ENCODE measurements around the gene RGS13. TPM values are rescaled to one million over a fixed set of nuclear protein-coding genes. Genes with fewer than 3 reads are reported as not detected.

The RGS13 gene
- total RNA-seq, 2 experiments from 2014 or later = 80.4 to 214 TPM

DNA sequence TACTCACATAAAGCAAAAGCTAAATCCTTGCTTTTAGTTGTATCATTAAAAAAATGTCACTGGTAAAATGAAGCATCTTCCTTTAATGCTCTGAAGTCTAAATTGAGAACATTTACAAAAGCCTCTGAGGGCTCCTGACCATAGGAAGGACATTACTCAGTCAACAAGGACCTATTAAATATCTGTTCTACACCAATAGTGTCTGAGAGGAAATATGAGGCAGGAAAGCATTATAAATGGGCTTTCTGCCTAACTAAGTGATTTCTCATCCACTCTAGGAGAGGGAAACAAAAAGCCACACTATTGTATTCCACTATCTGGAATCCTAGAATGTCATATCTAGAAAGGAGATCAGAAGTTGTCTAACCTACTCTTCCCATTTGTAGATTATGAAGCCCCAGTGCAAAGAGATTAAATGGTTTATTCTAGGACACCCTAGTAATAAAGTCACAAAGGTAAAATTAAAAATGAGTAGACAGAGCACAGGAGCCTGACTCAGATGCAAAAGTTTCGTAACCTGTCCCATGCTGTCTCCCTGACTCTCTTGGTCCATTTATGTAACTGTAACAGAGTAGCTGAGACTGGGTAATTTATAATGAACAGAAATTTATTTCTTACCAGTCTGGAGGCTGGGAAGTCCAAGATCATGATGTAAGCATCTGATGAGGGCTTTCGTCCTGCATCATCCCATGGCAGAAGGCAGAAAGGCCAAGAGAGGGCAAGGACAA is 42.8 kb upstream of the RGS13 start:
- no peak overlapping the region for H3K4me3 ChIP-seq (ENCODE audit: low read depth, low read length, poor library complexity, severe bottlenecking)
- H3K27ac ChIP-seq (ENCODE audit: low read depth, low read length, poor library complexity, severe bottlenecking) = no peak overlapping the region
- no peaks in the 10 kb centered on the region for H3K9me3 ChIP-seq (ENCODE audit: low read length)
- no TSS peak for BruUV-seq (replicated peaks)
- no peaks in the 10 kb centered on the region for H3K9me2 ChIP-seq (ENCODE audit: insufficient read depth, low read length)
- no peaks in the 10 kb centered on the region for H3K79me2 ChIP-seq (ENCODE audit: insufficient read depth, low read depth, low read length)
- TF ChIP-seq, protein P1, sequence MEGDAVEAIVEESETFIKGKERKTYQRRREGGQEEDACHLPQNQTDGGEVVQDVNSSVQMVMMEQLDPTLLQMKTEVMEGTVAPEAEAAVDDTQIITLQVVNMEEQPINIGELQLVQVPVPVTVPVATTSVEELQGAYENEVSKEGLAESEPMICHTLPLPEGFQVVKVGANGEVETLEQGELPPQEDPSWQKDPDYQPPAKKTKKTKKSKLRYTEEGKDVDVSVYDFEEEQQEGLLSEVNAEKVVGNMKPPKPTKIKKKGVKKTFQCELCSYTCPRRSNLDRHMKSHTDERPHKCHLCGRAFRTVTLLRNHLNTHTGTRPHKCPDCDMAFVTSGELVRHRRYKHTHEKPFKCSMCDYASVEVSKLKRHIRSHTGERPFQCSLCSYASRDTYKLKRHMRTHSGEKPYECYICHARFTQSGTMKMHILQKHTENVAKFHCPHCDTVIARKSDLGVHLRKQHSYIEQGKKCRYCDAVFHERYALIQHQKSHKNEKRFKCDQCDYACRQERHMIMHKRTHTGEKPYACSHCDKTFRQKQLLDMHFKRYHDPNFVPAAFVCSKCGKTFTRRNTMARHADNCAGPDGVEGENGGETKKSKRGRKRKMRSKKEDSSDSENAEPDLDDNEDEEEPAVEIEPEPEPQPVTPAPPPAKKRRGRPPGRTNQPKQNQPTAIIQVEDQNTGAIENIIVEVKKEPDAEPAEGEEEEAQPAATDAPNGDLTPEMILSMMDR (conservative IDR thresholded peaks at IDR 0.05; ENCODE audit: low read length) = no peak
- TF ChIP-seq EZH2phosphoT487 (IDR thresholded peaks at IDR 0.05; ENCODE audit: borderline replicate concordance, low read depth, low read length) = no peak
- H3K4me2 ChIP-seq (ENCODE audit: low read length) = no peak overlapping the region
- no peaks in the 10 kb centered on the region for H3K36me3 ChIP-seq (ENCODE audit: insufficient read depth, low read length)
- no peaks in the 10 kb centered on the region for H3K4me1 ChIP-seq (ENCODE audit: insufficient read depth, low read length, poor library complexity, severe bottlenecking)
- POLR2A ChIA-PET = interaction anchor here (1.2 to 1.9 kb wide), 5 partner anchors 14 to 118 kb away, joined by 3 to 4 read pairs (median 4); no protein-coding TSS in a partner anchor
- DNase-seq (ENCODE audit: low spot score) = no peak
- intact Hi-C loops (cut with micrococcal nuclease; ENCODE audit: unreplicated experiment) = no loop called here
- H4K20me1 ChIP-seq (ENCODE audit: insufficient read depth, low read length) = no peaks in the 10 kb centered on the region
- H2AFZ ChIP-seq (ENCODE audit: low read length) = no peak overlapping the region
- CTCF ChIA-PET (ENCODE audit: unreplicated experiment) = no interaction called here

- Histone ChIP-seq H3K9me2 (ENCODE audit: insufficient read depth, low read length) (no peaks in the 10 kb centered on the region), H3K79me2 (ENCODE audit: insufficient read depth, low read depth, low read length) (no peaks in the 10 kb centered on the region), H2AFZ (ENCODE audit: low read length) (no peak overlapping the region), H3K36me3 (ENCODE audit: insufficient read depth, low read length) (no peaks in the 10 kb centered on the region), H3K4me1 (ENCODE audit: insufficient read depth, low read length, poor library complexity, severe bottlenecking) (no peaks in the 10 kb centered on the region), H3K27ac (ENCODE audit: low read depth, low read length, poor library complexity, severe bottlenecking) (no peak overlapping the region), H4K20me1 (ENCODE audit: insufficient read depth, low read length) (no peaks in the 10 kb centered on the region), H3K4me2 (ENCODE audit: low read length) (no peak overlapping the region), H3K9me3 (ENCODE audit: low read length) (no peaks in the 10 kb centered on the region), H3K4me3 (ENCODE audit: low read depth, low read length, poor library complexity, severe bottlenecking) (no peak overlapping the region)
- POLR2A ChIA-PET = interaction anchor here (0.6 to 1.3 kb wide), 6 partner anchors 9 to 513 kb away, joined by 3 to 6 read pairs (median 3); no protein-coding TSS in a partner anchor
- BruUV-seq (replicated peaks) = no TSS peak
- DNase-seq (ENCODE audit: low spot score) = no peak
- intact Hi-C loops (cut with micrococcal nuclease; ENCODE audit: unreplicated experiment) = no loop called here
- TF ChIP-seq, protein P1 (conservative IDR thresholded peaks at IDR 0.05; ENCODE audit: low read length) = no peak
- TF ChIP-seq EZH2phosphoT487 (IDR thresholded peaks at IDR 0.05; ENCODE audit: borderline replicate concordance, low read depth, low read length) = no peak
- CTCF ChIA-PET (ENCODE audit: unreplicated experiment) = interaction anchor here (0.6 kb wide), 1 partner anchor 36 kb away, joined by 4 read pairs; no protein-coding TSS in a partner anchor
Observed at GRCh38 chr1:192595299-192595698, 40.6 kb upstream of the RGS13 start.

DNA sequence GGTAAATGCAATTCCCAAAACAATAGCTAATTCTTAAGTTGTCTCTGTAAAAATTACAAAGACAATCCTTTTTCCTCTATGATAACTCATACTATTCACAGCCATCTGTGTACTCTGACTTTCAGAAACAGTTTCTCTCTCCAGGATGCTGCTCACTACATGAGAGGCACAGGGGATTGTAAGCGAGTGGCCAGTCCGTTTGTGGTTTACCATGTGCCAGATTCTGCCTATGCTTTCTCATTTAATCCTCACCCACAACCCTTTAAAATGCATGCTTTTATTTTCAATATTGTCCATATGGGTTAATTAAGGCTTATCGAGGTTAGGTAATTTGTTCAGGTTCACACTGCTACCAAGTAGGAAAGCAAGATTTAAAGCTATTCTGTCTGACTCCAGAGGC is 37.4 kb upstream of the RGS13 start:
- POLR2A ChIA-PET = interaction anchor here (0.7 to 1.1 kb wide), 4 partner anchors 9 to 91 kb away, joined by 3 to 5 read pairs (median 3); no protein-coding TSS in a partner anchor
- no TSS peak for BruUV-seq (replicated peaks)

More for the DNA sequence above, 37.4 kb upstream of the RGS13 start:
- Histone ChIP-seq H3K79me2 (ENCODE audit: insufficient read depth, low read depth, low read length) (no peaks in the 10 kb centered on the region), H3K27ac (ENCODE audit: low read depth, low read length, poor library complexity, severe bottlenecking) (no peak overlapping the region), H3K9me2 (ENCODE audit: insufficient read depth, low read length) (no peaks in the 10 kb centered on the region), H3K4me2 (ENCODE audit: low read length) (no peak overlapping the region), H3K4me1 (ENCODE audit: insufficient read depth, low read length, poor library complexity, severe bottlenecking) (no peaks in the 10 kb centered on the region), H3K4me3 (ENCODE audit: low read depth, low read length, poor library complexity, severe bottlenecking) (no peak overlapping the region), H2AFZ (ENCODE audit: low read length) (no peak overlapping the region), H3K9me3 (ENCODE audit: low read length) (no peaks in the 10 kb centered on the region), H3K36me3 (ENCODE audit: insufficient read depth, low read length) (no peaks in the 10 kb centered on the region), H4K20me1 (ENCODE audit: insufficient read depth, low read length) (no peaks in the 10 kb centered on the region)
- intact Hi-C loops (cut with micrococcal nuclease; ENCODE audit: unreplicated experiment) = no loop called here
- TF ChIP-seq, protein P1 (conservative IDR thresholded peaks at IDR 0.05; ENCODE audit: low read length) = no peak
- no peak for TF ChIP-seq EZH2phosphoT487 (IDR thresholded peaks at IDR 0.05; ENCODE audit: borderline replicate concordance, low read depth, low read length)
- CTCF ChIA-PET (ENCODE audit: unreplicated experiment) = no interaction called here
- DNase-seq (ENCODE audit: low spot score) = no peak

Data from OCI-LY7 (cell line).